ENCODE measurements around the gene TERT.

DNA sequence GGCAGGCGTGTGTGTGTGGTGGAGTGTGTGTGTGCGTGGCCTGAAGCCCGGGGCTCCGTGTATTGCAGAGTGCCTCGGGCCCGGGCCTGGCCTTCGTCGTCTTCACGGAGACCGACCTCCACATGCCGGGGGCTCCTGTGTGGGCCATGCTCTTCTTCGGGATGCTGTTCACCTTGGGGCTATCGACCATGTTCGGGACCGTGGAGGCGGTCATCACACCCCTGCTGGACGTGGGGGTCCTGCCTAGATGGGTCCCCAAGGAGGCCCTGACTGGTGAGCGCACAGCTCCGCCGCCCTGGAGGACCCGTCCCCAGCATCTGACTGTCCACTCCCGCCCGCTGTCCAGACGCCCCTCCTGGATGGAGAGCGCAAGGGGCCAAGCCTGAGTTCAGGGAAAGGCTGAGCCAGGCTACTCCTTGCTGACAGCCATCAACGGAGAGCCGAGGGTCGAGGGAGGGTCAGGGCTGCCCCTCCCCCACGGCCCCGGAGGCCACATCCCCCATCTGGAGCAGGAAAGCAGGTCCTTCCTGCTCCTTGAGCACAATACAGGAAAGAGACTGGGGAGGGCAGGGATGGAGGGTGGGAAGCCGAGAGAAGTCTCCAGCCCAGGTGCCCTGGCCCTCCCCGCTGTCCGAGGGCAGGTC lies 51.3 kb downstream of the TERT start:
- TF ChIP-seq, protein P1, sequence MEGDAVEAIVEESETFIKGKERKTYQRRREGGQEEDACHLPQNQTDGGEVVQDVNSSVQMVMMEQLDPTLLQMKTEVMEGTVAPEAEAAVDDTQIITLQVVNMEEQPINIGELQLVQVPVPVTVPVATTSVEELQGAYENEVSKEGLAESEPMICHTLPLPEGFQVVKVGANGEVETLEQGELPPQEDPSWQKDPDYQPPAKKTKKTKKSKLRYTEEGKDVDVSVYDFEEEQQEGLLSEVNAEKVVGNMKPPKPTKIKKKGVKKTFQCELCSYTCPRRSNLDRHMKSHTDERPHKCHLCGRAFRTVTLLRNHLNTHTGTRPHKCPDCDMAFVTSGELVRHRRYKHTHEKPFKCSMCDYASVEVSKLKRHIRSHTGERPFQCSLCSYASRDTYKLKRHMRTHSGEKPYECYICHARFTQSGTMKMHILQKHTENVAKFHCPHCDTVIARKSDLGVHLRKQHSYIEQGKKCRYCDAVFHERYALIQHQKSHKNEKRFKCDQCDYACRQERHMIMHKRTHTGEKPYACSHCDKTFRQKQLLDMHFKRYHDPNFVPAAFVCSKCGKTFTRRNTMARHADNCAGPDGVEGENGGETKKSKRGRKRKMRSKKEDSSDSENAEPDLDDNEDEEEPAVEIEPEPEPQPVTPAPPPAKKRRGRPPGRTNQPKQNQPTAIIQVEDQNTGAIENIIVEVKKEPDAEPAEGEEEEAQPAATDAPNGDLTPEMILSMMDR (tag by site-specific recombination; IDR thresholded peaks at IDR 0.05) = no peak
- no peak for TF ChIP-seq ZNF561 (tag by site-specific recombination; IDR thresholded peaks at IDR 0.05; ENCODE audit: borderline replicate concordance)
- TF ChIP-seq REPIN1 (tag by site-specific recombination; IDR thresholded peaks at IDR 0.05; ENCODE audit: low read depth) = no peak
- no peak for TF ChIP-seq ZNF10 (tag by site-specific recombination; IDR thresholded peaks at IDR 0.05)
- TF ChIP-seq, protein P2, sequence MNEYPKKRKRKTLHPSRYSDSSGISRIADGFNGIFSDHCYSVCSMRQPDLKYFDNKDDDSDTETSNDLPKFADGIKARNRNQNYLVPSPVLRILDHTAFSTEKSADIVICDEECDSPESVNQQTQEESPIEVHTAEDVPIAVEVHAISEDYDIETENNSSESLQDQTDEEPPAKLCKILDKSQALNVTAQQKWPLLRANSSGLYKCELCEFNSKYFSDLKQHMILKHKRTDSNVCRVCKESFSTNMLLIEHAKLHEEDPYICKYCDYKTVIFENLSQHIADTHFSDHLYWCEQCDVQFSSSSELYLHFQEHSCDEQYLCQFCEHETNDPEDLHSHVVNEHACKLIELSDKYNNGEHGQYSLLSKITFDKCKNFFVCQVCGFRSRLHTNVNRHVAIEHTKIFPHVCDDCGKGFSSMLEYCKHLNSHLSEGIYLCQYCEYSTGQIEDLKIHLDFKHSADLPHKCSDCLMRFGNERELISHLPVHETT (tag by site-specific recombination; IDR thresholded peaks at IDR 0.05) = no peak
- no peak for TF ChIP-seq ZNF623 (tag by site-specific recombination; IDR thresholded peaks at IDR 0.05)
- TF ChIP-seq, protein P3, sequence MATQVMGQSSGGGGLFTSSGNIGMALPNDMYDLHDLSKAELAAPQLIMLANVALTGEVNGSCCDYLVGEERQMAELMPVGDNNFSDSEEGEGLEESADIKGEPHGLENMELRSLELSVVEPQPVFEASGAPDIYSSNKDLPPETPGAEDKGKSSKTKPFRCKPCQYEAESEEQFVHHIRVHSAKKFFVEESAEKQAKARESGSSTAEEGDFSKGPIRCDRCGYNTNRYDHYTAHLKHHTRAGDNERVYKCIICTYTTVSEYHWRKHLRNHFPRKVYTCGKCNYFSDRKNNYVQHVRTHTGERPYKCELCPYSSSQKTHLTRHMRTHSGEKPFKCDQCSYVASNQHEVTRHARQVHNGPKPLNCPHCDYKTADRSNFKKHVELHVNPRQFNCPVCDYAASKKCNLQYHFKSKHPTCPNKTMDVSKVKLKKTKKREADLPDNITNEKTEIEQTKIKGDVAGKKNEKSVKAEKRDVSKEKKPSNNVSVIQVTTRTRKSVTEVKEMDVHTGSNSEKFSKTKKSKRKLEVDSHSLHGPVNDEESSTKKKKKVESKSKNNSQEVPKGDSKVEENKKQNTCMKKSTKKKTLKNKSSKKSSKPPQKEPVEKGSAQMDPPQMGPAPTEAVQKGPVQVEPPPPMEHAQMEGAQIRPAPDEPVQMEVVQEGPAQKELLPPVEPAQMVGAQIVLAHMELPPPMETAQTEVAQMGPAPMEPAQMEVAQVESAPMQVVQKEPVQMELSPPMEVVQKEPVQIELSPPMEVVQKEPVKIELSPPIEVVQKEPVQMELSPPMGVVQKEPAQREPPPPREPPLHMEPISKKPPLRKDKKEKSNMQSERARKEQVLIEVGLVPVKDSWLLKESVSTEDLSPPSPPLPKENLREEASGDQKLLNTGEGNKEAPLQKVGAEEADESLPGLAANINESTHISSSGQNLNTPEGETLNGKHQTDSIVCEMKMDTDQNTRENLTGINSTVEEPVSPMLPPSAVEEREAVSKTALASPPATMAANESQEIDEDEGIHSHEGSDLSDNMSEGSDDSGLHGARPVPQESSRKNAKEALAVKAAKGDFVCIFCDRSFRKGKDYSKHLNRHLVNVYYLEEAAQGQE (tag by site-specific recombination; IDR thresholded peaks at IDR 0.05) = no peak
- no peak for TF ChIP-seq KLF1 (tag by site-specific recombination; IDR thresholded peaks at IDR 0.05)
- TF ChIP-seq GLI4 (tag by site-specific recombination; IDR thresholded peaks at IDR 0.05) = no peak
- no peak for TF ChIP-seq ZNF16 (tag by site-specific recombination; IDR thresholded peaks at IDR 0.05; ENCODE audit: low read depth)
- TF ChIP-seq YY1 (tag by site-specific recombination; IDR thresholded peaks at IDR 0.05) = no peak
- TF ChIP-seq, protein P4, sequence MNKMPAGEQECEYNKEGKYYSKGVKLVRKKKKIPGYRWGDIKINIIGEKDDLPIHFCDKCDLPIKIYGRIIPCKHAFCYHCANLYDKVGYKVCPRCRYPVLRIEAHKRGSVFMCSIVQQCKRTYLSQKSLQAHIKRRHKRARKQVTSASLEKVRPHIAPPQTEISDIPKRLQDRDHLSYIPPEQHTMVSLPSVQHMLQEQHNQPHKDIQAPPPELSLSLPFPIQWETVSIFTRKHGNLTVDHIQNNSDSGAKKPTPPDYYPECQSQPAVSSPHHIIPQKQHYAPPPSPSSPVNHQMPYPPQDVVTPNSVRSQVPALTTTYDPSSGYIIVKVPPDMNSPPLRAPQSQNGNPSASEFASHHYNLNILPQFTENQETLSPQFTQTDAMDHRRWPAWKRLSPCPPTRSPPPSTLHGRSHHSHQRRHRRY (tag by site-specific recombination; IDR thresholded peaks at IDR 0.05) = no peak
